ENCODE data around the gene CCDC33.

- TF ChIP-seq PAX5 (IDR thresholded peaks at IDR 0.05; ENCODE audit: borderline replicate concordance, low read depth, low read length) (no peak), REST (IDR thresholded peaks at IDR 0.05; ENCODE audit: low read depth, low read length) (no peak), POLR2AphosphoS5 (IDR thresholded peaks at IDR 0.05; ENCODE audit: low read length) (no peak), CTCF (IDR thresholded peaks at IDR 0.05 in 2 of 3, conservative IDR thresholded peaks at IDR 0.05 in 1 of 3; ENCODE audit: control insufficient read depth in 2 of 3, extremely low read depth in 1 of 3, insufficient read depth in 1 of 3, low read depth in 3 of 3, low read length in 3 of 3) (no peak), IKZF1 (conservative IDR thresholded peaks at IDR 0.05) (no peak), EGR1 (IDR thresholded peaks at IDR 0.05; ENCODE audit: borderline replicate concordance in 1 of 2, low read depth in 2 of 2, low read length in 2 of 2) (no peak), POLR2A (IDR thresholded peaks at IDR 0.05; ENCODE audit: low read depth, low read length) (no peak)
Observed at GRCh38 chr15:74252721-74253120, 16.6 kb downstream of the CCDC33 start.

All from GM12878 (cell line).